GM12864 (cell line): ENCODE measurements around the gene FAM222B.
A peak's percentile ranks its signal among the peaks of the same experiment; 100 is the strongest.

ENCODE experiments used
- DNase-seq: peaks from one replicate; pipeline ENCODE4 v3.0.0-alpha.2; 2011; ENCODE audit warnings: low read depth
- H3K4me3 ChIP-seq: 2 replicates; pipeline ENCODE4 v1.5.1; 2011; ENCODE audit warnings: mild to moderate bottlenecking, low read depth, low read length, control low read depth
- CTCF ChIP-seq: IDR thresholded peaks from 2 replicates; pipeline ENCODE4 v1.5.1; 2011; ENCODE audit warnings: low read depth, mild to moderate bottlenecking, moderate library complexity, low read length, control low read depth, inconsistent platforms; ENCODE audit errors: missing control alignments

Gene FAM222B

GRCh38 chr17:28756049-28756804 lies 86.4 kb downstream of the FAM222B start:
- DNase-seq = no peak
- no peak for TF ChIP-seq CTCF
- H3K4me3 ChIP-seq = no peak overlapping the region

- no peak for TF ChIP-seq CTCF
- no peak for DNase-seq
- no peak overlapping the region for H3K4me3 ChIP-seq
Measured at GRCh38 chr17:28755486-28755885, 87.1 kb downstream of the FAM222B start.

- no peak overlapping the region for H3K4me3 ChIP-seq
- no peak for DNase-seq
- TF ChIP-seq CTCF = no peak
Measured at GRCh38 chr17:28751600-28752366, 90.8 kb downstream of the FAM222B start.

GRCh38 chr17:28750178-28751047 lies 92.2 kb downstream of the FAM222B start:
- TF ChIP-seq CTCF = peak; percentile 100
- H3K4me3 ChIP-seq = no peak overlapping the region
- DNase-seq = peak; percentile 79

- TF ChIP-seq CTCF = no peak
- no peak for DNase-seq
- no peak overlapping the region for H3K4me3 ChIP-seq
Measured at GRCh38 chr17:28749516-28750177, 92.9 kb downstream of the FAM222B start.

GRCh38 chr17:28748852-28749515 lies 93.6 kb downstream of the FAM222B start:
- no peak for TF ChIP-seq CTCF
- no peak for DNase-seq
- no peak overlapping the region for H3K4me3 ChIP-seq
